ENCODE results near the gene FOXP2. TPM values are rescaled to one million over a fixed set of nuclear protein-coding genes. Genes with fewer than 3 reads are reported as not detected.

The FOXP2 gene
- total and polyA plus RNA-seq, 9 of the 15 experiments (the other 6 are each of a cell fraction or from before 2014, with no cell fraction given) = not detected

DNA sequence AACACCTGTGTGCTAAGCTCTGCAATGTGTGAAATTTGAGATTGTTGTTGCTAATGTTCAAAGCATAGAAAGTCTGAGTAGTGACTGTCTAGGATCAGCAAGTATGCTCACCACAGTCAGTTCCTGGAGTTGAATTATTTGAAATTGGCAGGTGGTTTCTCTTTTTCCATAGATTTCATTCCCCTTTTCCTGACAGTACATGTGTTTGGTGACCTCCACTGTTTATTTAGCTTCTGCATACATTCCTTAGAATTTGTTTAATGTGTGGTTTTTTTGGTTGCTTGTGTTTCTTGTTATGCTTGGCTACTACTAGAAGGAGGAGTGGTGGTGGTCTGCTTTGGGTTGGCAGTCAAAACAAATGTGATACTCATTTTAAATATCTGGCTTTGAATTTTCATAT is 52.3 kb downstream of the FOXP2 start:
- Histone ChIP-seq H4K20me1 (replicated peaks; ENCODE audit: control insufficient read depth, insufficient read depth, low read length) (no peaks in the 10 kb centered on the region), H3K36me3 (ENCODE audit: control insufficient read depth, insufficient read depth, low read length) (no peaks in the 10 kb centered on the region), H3K27ac (ENCODE audit: extremely low read depth, low read depth, low read length) (no peak overlapping the region), H3K27me3 (ENCODE audit: control insufficient read depth in 2 of 2, insufficient read depth in 2 of 2, low read length in 2 of 2) (no peaks in the 10 kb centered on the region), H3K79me2 (ENCODE audit: control insufficient read depth, insufficient read depth, low read length) (no peaks in the 10 kb centered on the region), H3K4me3 (no peak overlapping the region), H3K4me2 (ENCODE audit: insufficient read depth, low read length) (no peak overlapping the region), H2AFZ (ENCODE audit: low read depth, low read length) (no peak overlapping the region), H3K9me3 (replicated peaks; ENCODE audit: control insufficient read depth, insufficient read depth, low read depth, low read length) (no peaks in the 10 kb centered on the region), H3K9ac (ENCODE audit: insufficient read depth in 1 of 2, low read depth in 2 of 2, low read length in 2 of 2) (no peak overlapping the region), H3K4me1 (replicated peaks in 1 of 2; ENCODE audit: control insufficient read depth in 2 of 2, insufficient read depth in 2 of 2, low read length in 2 of 2) (no peaks in the 10 kb centered on the region), H3K9me1 (ENCODE audit: control insufficient read depth, insufficient read depth, low read length) (no peaks in the 10 kb centered on the region)
- ChIA-PET POLR2A (no interaction called here), CTCF (ENCODE audit: low intra/inter-chr PET ratio) (no interaction called here)
- no TSS peak for BruUV-seq (replicated peaks)
- TF ChIP-seq, protein P1, sequence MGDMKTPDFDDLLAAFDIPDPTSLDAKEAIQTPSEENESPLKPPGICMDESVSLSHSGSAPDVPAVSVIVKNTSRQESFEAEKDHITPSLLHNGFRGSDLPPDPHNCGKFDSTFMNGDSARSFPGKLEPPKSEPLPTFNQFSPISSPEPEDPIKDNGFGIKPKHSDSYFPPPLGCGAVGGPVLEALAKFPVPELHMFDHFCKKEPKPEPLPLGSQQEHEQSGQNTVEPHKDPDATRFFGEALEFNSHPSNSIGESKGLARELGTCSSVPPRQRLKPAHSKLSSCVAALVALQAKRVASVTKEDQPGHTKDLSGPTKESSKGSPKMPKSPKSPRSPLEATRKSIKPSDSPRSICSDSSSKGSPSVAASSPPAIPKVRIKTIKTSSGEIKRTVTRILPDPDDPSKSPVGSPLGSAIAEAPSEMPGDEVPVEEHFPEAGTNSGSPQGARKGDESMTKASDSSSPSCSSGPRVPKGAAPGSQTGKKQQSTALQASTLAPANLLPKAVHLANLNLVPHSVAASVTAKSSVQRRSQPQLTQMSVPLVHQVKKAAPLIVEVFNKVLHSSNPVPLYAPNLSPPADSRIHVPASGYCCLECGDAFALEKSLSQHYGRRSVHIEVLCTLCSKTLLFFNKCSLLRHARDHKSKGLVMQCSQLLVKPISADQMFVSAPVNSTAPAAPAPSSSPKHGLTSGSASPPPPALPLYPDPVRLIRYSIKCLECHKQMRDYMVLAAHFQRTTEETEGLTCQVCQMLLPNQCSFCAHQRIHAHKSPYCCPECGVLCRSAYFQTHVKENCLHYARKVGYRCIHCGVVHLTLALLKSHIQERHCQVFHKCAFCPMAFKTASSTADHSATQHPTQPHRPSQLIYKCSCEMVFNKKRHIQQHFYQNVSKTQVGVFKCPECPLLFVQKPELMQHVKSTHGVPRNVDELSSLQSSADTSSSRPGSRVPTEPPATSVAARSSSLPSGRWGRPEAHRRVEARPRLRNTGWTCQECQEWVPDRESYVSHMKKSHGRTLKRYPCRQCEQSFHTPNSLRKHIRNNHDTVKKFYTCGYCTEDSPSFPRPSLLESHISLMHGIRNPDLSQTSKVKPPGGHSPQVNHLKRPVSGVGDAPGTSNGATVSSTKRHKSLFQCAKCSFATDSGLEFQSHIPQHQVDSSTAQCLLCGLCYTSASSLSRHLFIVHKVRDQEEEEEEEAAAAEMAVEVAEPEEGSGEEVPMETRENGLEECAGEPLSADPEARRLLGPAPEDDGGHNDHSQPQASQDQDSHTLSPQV (IDR thresholded peaks at IDR 0.05) = no peak
- TF ChIP-seq MCM2 (IDR thresholded peaks at IDR 0.05; ENCODE audit: low read depth) = no peak
- TF ChIP-seq CHD1 (IDR thresholded peaks at IDR 0.05; ENCODE audit: low read length) = no peak
- no peak for TF ChIP-seq ZNF316 (IDR thresholded peaks at IDR 0.05)
- no peak for TF ChIP-seq CREB1 (IDR thresholded peaks at IDR 0.05)
- no peak for TF ChIP-seq CREB1 (CRISPR knock-in tag; IDR thresholded peaks at IDR 0.05)
- FAIRE-seq = no peak
- DNase-seq (ENCODE audit: extremely low read depth in 1 of 4, low spot score in 3 of 4) = no peak
- ATAC-seq = no peak
- in situ Hi-C loops (cut with MboI) = no loop called here
- intact Hi-C loops (cut with micrococcal nuclease) = no loop called here
